NAMALWA (cell line): ENCODE results near the gene RNF213.
"Not testable (repeated sequence)": the region's sequence is repeated elsewhere in the genome, so short reads cannot be mapped to it uniquely, and the experiment has no call there.

Experiments used
- DNase-seq: peaks from one replicate; pipeline ENCODE4 v3.0.0-alpha.2; 2015; ENCODE audit warnings: low spot score

The RNF213 gene

DNA sequence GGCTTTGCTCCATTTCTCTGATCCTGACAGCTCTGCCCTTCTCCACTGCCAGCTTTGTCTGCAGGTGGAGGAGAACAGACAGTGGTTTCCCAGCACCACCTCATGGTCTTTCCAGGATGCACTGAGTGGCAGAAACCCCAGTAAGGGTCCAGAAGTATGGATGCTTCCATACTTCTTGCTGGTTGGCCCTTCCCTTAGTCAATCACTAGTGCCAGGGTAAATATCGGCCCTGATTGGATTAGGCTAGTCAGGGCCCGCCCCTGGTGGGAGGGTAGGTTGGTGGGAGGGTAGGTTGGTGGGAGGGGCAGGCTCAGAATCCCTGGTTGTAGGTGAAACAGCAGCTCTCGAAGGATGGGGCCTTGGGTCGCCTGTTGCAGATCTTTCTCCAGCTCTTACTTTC is 10.2 kb downstream of the RNF213 start:
- DNase-seq, result peak; percentile 67

GRCh38 chr17:80272366-80272765 is 11.7 kb downstream of the RNF213 start:
- DNase-seq, result no peak

- no peak for DNase-seq
These were observed 13.7 kb downstream of the RNF213 start for GRCh38 chr17:80274331-80274730.

DNA sequence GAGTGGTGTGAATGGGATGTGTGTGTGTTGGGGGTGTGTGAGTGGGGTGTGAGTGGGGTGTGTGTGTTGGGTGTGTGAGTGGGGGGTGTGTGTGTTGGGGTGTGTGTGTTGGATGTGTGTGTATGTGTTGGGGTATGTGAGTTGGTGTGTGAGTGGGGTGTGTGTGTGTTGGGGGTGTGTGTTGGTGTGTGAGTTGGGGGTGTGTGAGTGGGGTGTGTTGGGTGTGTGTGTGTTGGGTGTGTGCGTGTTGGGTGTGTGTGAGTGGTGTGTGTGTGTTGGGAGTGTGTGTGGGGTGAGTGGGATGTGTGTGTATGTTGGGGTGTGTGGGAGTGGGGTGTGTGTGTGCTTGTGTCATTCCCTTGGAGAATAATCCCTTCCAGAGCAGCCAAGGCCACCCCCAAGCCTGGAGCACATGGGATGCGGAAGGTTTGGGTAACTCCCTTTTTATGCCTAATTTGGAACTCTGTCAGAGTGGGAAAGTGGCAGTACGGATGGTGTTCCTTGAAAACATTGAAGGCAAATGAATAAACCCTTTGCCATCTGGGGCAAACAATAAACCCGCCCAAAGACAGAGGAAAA is 14.3 kb downstream of the RNF213 start:
- DNase-seq, result no peak

GRCh38 chr17:80275857-80276256 is 15.2 kb downstream of the RNF213 start:
- not testable (repeated sequence) for DNase-seq

DNA sequence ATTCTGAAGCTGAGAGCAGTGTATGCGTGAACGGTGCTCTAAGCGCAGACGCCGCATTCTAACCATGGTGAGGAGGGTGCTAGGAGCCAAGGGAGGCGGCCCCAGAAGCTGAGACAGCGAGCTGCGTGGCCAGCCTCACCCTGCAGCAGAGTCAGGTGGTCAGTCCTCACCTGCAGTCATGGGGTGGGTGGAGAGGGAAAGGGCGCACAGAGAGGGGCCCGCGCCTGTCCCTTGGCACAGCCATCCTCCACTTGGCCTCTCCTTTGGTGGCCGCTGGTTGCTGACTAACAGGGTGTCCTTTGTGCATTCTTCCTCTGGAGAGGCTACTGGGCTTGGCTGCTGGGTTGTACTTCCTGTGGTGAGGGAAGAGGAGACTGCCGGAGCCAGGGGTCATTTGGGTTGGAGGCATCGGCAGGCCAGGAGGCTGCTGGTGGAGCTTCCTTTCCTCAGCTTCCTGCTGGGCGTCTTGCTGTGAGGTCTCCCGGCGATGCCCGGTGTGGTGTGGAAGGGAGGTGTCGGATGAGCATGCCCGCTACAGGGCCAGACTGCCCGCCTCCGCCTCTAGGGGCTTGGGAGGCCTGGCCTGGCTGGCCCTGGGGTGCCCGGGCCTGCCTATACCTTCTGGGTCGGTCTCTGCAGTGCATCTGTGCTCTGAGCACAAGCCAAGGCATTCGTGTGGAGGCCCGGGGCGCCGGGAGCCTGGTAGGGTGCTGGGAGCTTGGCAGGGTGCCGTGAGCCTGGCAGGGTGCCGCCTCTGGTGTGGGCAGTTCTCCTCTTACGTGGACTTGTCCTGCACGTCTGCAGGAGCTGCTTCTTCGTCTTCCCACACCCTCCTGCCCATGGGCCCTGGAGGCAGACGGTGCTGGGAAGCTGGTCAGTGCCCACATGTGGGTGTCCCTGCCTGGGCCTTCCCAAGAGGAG is 17.4 kb downstream of the RNF213 start:
- DNase-seq, result no peak

- DNase-seq, result no peak
These were observed 19.2 kb downstream of the RNF213 start for GRCh38 chr17:80279895-80280294.

- no peak for DNase-seq
These were observed 20.9 kb downstream of the RNF213 start for GRCh38 chr17:80281516-80281915.

GRCh38 chr17:80283116-80283852 is 22.6 kb downstream of the RNF213 start:
- DNase-seq, result no peak

DNA sequence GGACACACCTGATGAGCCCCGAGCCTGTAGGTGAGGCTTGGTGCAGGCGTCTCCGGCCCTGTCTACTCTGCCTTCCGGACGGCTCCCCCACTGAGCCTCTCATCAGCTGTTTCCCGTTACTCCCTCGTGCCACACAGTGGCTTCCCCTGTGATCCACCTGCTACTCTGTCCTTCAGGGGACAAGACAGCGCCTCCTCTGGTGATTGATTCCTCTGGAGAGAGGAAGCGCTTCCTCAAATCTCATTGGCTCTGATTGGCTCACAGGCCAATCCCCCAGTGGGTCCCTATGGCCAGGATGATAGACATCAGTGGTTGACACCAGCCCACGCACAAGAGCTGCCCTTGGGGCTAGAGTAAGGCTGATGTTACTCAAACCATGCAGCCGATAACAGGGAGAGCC is 24.0 kb downstream of the RNF213 start:
- no peak for DNase-seq

DNA sequence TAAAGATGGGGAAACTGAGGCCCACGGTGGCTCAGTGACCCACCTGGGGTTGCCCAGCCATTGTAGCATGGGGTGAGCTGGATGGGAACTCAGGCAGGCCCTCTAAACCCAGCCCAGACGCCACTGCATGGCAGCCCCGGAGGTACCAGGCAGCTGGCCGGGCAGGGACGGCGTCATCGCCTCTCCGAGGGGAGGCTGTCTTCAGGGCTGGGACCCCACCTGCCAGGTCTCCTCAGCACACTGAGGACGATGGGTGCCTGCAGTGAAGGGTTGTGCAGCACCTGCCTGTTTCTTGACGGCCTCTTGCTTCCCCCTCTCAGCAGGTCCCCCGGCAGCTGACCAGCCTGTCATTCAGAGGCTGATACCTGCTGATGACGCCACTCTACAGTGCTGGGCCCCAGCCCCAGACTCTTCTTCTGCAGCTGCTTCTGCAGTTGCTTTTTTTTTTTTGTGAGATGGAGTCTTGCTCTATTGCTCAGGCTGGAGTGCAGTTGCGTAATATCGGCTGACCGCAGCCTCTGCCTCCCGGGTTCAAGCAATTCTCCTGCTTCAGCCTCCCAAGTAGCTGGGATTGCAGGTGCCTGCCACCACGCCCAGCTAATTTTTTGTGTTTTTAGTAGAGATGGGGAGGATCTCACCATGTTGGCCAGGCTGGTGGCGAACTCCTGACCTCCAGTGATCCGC is 24.7 kb downstream of the RNF213 start:
- DNase-seq, result no peak

DNA sequence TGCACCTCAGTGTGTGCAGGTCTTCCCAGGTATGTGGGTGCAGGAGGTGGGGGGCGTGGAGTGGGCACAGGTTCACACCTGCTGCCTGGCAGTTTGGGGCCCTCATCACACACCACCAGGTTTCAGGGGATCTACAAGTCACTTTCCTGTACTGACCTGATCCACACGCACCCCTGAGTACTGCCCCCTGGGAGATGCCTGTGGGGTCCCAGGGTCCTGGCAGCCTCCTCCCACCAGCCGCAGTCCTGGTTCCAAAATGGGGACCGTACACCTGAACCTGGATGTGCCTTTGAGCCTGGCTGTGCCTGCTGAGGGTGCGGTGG is 25.9 kb downstream of the RNF213 start:
- no peak for DNase-seq

DNA sequence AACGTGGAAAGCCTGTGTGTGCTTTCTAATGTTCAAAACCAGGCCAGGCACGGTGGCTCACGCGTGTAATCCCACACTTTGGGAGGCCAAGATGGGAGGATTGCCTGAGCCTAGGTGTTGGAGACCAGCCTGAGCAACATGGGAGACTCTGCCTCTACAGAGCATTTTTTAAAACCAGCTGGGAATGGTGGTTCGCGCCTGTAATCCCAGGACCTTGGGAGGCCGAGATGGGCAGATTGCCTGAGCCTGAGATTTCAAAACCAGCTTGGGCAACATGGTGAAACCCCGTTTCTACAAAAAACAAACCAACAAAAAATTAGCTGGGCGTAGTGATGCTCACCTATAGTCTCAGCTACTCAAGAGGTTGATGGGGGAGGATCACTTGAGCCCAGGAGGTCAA is 26.4 kb downstream of the RNF213 start:
- no peak for DNase-seq

DNA sequence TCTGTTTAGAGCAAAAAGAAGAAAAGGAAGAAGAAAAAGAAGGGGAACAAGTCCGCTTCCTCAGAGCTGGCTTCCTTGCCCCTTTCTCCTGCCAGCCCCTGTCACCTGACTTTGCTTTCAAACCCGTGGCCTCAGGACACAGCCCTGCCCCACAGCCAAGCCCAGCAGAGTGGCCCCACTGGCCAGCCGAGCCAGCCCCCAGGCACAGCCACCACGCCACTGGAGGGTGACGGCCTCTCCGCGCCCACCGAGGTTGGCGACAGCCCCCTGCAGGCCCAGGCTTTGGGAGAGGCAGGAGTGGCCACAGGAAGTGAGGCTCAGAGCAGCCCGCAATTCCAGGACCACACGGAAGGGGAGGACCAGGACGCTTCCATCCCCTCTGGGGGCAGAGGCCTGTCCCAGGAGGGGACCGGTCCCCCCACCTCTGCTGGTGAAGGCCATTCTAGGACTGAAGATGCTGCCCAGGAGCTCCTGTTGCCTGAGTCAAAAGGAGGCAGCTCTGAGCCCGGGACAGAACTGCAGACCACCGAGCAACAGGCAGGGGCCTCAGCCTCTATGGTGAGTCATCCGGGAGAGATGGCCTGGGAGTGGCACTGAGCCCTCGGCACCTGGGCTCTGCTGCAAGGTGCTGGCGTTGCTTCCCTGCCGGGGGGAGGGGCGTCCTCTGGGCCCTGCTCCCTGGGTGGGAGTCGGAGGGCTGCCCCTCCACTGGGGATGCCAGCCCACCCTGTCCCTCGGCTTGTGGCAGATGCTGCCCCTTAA is 27.3 kb downstream of the RNF213 start:
- no peak for DNase-seq

DNA sequence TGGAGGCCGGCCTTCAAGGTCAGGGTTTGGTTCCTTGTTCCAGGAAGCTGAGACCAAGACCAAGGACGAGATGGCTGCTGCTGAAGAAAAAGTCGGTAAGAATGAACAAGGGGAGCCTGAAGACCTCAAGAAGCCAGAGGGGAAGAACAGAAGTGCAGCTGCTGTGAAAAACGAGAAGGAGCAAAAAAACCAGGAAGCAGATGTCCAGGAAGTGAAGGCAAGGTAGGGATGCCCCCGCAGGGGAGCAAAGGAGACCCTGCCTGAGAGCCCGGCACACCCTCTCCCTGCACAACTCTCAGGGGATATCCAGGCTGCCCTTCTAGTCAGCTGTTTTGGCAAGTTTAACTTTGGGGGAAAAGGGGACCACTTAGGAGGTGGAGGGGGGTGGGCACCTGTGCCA is 29.0 kb downstream of the RNF213 start:
- no peak for DNase-seq

DNA sequence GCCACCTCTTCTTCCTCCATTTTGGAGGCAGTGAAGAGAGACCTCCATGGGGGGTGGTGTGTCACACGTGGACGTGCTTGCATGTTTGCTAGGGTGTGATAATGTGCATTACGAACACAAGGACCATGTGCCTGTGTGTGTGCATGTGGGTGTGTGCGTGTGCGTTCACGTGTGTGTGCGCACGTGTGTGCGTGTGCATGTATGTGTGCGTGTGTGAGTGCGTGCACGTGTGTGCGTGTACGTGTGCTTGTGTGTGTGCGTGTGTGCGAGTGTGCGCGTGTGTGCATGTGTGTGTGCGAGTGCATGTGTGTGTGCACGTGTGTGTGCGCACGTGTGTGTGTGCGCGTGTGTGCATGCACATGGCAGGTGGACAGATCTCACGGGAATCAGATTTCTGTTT is 29.5 kb downstream of the RNF213 start:
- DNase-seq, result no peak

- no peak for DNase-seq
These were observed 30.6 kb downstream of the RNF213 start for GRCh38 chr17:80291260-80291659.

GRCh38 chr17:80291691-80292487 is 31.2 kb downstream of the RNF213 start:
- no peak for DNase-seq

GRCh38 chr17:80292521-80292971 is 31.9 kb downstream of the RNF213 start:
- no peak for DNase-seq

- no peak for DNase-seq
These were observed 33.6 kb downstream of the RNF213 start for GRCh38 chr17:80294210-80294609.

DNA sequence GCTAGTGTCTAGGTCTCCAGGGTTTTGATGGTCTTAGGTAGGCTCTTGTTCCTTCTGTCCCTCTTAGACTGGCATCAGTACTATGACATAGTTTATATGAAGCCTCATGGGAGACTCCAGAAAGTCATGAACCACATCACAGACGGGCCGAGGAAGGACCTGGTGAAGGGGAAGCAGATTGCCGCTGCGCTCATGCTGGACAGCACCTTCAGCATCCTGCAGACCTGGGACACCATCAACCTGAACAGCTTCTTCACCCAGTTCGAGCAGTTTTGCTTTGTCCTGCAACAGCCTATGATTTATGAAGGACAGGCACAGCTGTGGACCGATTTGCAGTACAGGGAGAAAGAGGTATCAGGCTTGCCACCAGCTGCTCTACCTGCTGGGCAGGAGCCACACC is 34.0 kb downstream of the RNF213 start:
- DNase-seq, result no peak
